GM19397 (cell line): Measurements from ENCODE around the gene CFHR1.

Experiments
- ATAC-seq: cut with Tn5 transposase; IDR thresholded peaks from one replicate; pipeline ENCODE4 v1.9.1; 2021; ENCODE audit warnings: mild to moderate bottlenecking, moderate library complexity; ENCODE audit not compliant: unreplicated experiment

The CFHR1 gene

DNA sequence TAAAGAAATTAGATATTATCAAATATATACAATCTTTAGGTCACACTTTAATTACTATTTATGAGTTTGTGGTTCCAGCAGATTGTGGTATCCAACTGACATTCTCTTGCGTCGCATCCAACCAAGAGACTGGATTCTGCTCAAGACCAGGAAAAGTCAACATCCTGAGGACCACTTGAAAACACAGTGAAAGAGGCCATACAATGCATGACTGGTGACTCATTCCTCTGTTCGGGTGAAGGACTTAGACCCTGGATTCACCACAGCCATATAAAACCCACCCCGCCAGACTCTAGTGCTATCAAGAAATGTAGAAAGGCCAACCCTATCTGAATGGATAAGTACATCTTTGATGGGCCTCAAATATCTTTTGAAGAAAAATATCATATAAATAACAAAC is 53.9 kb downstream of the CFHR1 start:
- no peak for ATAC-seq

DNA sequence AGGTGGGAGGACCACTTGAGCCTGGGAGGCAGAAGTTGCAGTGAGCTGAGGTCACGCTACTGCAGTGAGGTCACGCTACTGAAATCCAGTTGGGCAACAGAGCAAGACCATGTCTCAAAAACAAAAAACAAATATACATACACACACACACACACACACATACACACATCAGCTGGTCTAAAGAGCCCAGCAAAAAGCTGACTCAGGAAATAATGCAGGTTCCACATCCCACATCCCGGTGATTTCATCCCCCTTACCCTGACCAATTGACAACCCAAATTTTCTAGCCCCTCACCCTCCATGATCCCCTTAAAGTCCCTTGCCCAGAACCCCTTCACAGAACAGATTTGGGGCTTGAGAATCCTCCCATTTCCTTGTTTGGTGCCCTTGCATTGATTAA is 56.4 kb downstream of the CFHR1 start:
- ATAC-seq = no peak

DNA sequence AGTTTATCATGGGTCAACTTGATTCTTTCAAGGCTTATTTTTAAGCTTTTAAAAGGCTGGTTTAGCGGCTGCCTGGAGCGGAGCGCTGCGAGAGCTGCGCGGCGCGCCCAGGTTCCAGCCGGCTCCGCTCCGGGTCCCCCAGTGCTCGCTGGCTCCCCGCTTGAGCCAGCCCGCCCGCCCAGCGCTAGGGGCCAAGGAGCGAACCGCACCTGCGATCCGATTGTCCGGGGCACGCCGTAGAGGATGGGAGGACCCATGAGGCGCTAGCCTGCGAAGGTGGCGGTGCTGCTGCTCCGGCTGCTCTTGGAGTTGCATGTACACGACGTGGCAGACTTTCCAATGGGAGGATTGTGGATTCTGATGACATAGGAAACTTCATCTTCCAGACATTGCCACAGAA is 58.4 kb downstream of the CFHR1 start:
- ATAC-seq = no peak
